Heart left ventricle (tissue), 16 donors: Measurements from ENCODE around the gene TRPT1. TPM values are rescaled to one million over a fixed set of nuclear protein-coding genes. Genes with fewer than 3 reads are reported as not detected.

Experiments
- ATAC-seq, 4 donors: fragments of 200-7000 bp; cut with Tn5 transposase; one replicate each; pipeline ENCODE4 v1.9.1; 2020 to 2022; ENCODE audit warnings: moderate library complexity in 4 of 4, mild to moderate bottlenecking in 3 of 4, moderate number of reproducible peaks in 1 of 4
- DNase-seq, 5 donors: peaks; one replicate each; pipeline ENCODE4 v3.0.0-alpha.2; 2020
- H3K27ac ChIP-seq, 12 donors: fragments of 200-600 bp; sonication (generic) in 4 of 12; one replicate each; pipeline versions ENCODE4 v1.5.0 to v1.8.0; 2016 to 2022; ENCODE audit warnings: mild to moderate bottlenecking in 2 of 12
- H3K27me3 ChIP-seq, 9 donors: fragments of 200-600 bp; sonication (generic) in 2 of 9; one replicate each; pipeline versions ENCODE4 v1.5.1 to v1.8.0; 2016 to 2022; ENCODE audit warnings: mild to moderate bottlenecking in 3 of 9
- H3K36me3 ChIP-seq, 9 donors: fragments of 200-600 bp; sonication (generic) in 2 of 9; one replicate each; pipeline versions ENCODE4 v1.5.0 to v1.8.0; 2018 to 2022; ENCODE audit warnings: mild to moderate bottlenecking in 2 of 9
- H3K4me1 ChIP-seq, 12 donors: fragments of 200-600 bp; sonication (generic) in 4 of 12; one replicate each; pipeline versions ENCODE4 v1.5.0 to v1.8.0; 2016 to 2022; ENCODE audit warnings: mild to moderate bottlenecking in 3 of 12
- H3K4me3 ChIP-seq, 12 donors: fragments of 200-600 bp; sonication (generic) in 4 of 12; one replicate each; pipeline versions ENCODE4 v1.5.0 to v1.8.0; 2017 to 2022; ENCODE audit warnings: mild to moderate bottlenecking in 9 of 12, moderate library complexity in 4 of 12
- H3K9me3 ChIP-seq, 12 donors: fragments of 200-600 bp; sonication (generic) in 4 of 12; one replicate each; pipeline versions ENCODE4 v1.5.0 to v1.8.0; 2016 to 2022; ENCODE audit warnings: mild to moderate bottlenecking in 1 of 12
- CTCF ChIP-seq, 12 donors: fragments of 200-600 bp; sonication (generic) in 4 of 12; IDR thresholded peaks; one replicate each; pipeline versions ENCODE4 v1.5.0 to v1.8.0; 2018 to 2022; ENCODE audit warnings: antibody characterized with exemption in 12 of 12, mild to moderate bottlenecking in 5 of 12
- POLR2A ChIP-seq, 2 donors: fragments of 450-650 bp; IDR thresholded peaks; one replicate each; pipeline ENCODE4 v1.6.1; 2017; ENCODE audit warnings: antibody characterized with exemption in 2 of 2, mild to moderate bottlenecking in 2 of 2, moderate library complexity in 2 of 2
- WGBS, 4 donors: extraction: QIAGEN DNeasy Blood & Tissue Kit in 2 of 4; methylation state at CpG; one replicate each; pipeline versions ENCODE4 v1.1.5 to v1.1.7; 2013 to 2018; 5-methylcytosine and 5-hydroxymethylcytosine counted together
- intact Hi-C, 10 donors: fragments of 100-400 bp; cut with DNase I; formaldehyde crosslinking; loops; one replicate each; pipeline versions ENCODE4 v1.11.1 to v1.14.2; 2022
- polyA plus RNA-seq, 2 donors: library from polyadenylated mRNA; stranded (reverse); fragments of 200-250 nt; gene quantifications; one replicate each; pipeline ENCODE4 v1.2.3, GENCODE V29; 2013
- total RNA-seq, 9 donors: library from RNA; depleted of rRNA in 2 of 9; stranded (reverse); fragments of >200 nt in 2 of 9; fragmentation: NEBNext Ultra II Directional in 3 of 9; extraction: Animal tissue kit (Norgen Biotek cat#: 25700) in 3 of 9; gene quantifications; one replicate each; pipeline versions ENCODE4 v1.1.0 to v1.2.4, GENCODE V29; 2016 to 2023
- donor health status: ischemic (EF 13 %, LVEDD 7.1; RV severe dilation, severe dysfunction).
- donor health status: healthy with polysubstance abuse.
- donor health status: DM: no; HTN: yes; CAD: no.
- donor health status: DM: no; HTN: no; CAD: no.
- donor health status: ischemic (EF 25% LVEDD 6.9; RV normal size, moderate dysfunction).
- donor health status: ischemic (EF 25% LVEDD 5.7; RV mildly dilated, moderate dysfunction).
- donor health status: healthy.
- donor health status: DM: yes; HTN: yes; CAD: no.
- donor health status: ischemic (EF 35%, LVEDD 5.7; RV mildly dilated, moderate dysfunction).
- donor health status: nonischemic (EF 11% LVEDD 7.7; RV severe dilation, severe dysfunction).
- donor health status: DM: yes; HTN: yes; CAD: no.
- donor health status: PGD.
- donor health status: ischemic (EF 29% LVEDD 5.4; RV normal size, mild dysfunction).
- donor health status: nonischemic (EF 23%, LVEDD 6.1; RV moderate dilation, normal function).

The TRPT1 gene
- total and polyA plus RNA-seq, 11 donors: 51.2 to 146 (median 65.3) TPM

GRCh38 chr11:64268893-64269539, 43.0 kb upstream of the TRPT1 start:
- H3K4me3 ChIP-seq: peak overlapping the region; percentile 63 to 95 (median 79)
- H3K27me3 ChIP-seq: no peaks in the 10 kb centered on the region
- WGBS, 4 donors: 0 to 2% (median 1%) methylated on average over 14 to 34 of the region's 34 CpGs
- intact Hi-C loops: loop anchor here in 4 of 10 donors (1.0 to 2.0 kb wide), 3 partner anchors 18 to 22 kb away; partner anchors contain the start of genes PLCB3 (in 3 of the 4) and PPP1R14B (in 1 of the 4)
- H3K36me3 ChIP-seq: peaks cover 0 to 31% (median 20%) of the 10 kb centered on the region in 9 donors
- ATAC-seq: peak in 2 of 4 donors; percentile 7 to 27
- peak; percentile 59 to 84 (median 80) for DNase-seq
- H3K27ac ChIP-seq: peak overlapping the region; percentile 86 to 100 (median 97)
- no peaks in the 10 kb centered on the region for H3K9me3 ChIP-seq
- no peak for TF ChIP-seq POLR2A (IDR thresholded peaks at IDR 0.05)
- peak in 1 of 12 donors; percentile 12 for TF ChIP-seq CTCF (IDR thresholded peaks at IDR 0.05)
- H3K4me1 ChIP-seq: peaks cover 2 to 51% (median 33%) of the 10 kb centered on the region in 12 donors

GRCh38 chr11:64268025-64268892, 42.3 kb upstream of the TRPT1 start:
- Histone ChIP-seq H3K36me3 (peaks cover 0 to 38% (median 28%) of the 10 kb centered on the region in 9 donors), H3K9me3 (no peaks in the 10 kb centered on the region), H3K4me3 (peak overlapping the region; percentile 63 to 95 (median 79)), H3K4me1 (peaks cover 2 to 44% (median 33%) of the 10 kb centered on the region in 12 donors), H3K27me3 (no peaks in the 10 kb centered on the region), H3K27ac (peak overlapping the region; percentile 86 to 100 (median 97))
- 26 to 39% (median 36%) methylated on average over 21 to 23 of the region's 23 CpGs for WGBS, 4 donors
- DNase-seq (peak in 4 of 5 donors; percentile 68 to 76 (median 71)), ATAC-seq (peak in 2 of 4 donors; percentile 0)
- TF ChIP-seq CTCF (IDR thresholded peaks at IDR 0.05): no peak
- no peak for TF ChIP-seq POLR2A (IDR thresholded peaks at IDR 0.05)
- intact Hi-C loops: loop anchor here in 3 of 10 donors (1.0 to 2.0 kb wide), 3 partner anchors 17 to 21 kb away; partner anchors contain the start of genes PLCB3 (in 2 of the 3) and PPP1R14B (in 1 of the 3)

- intact Hi-C loops: no loop called here
- peaks cover 0 to 46% (median 37%) of the 10 kb centered on the region in 9 donors for H3K36me3 ChIP-seq
Observed at GRCh38 chr11:64267207-64267945, 41.4 kb upstream of the TRPT1 start.

More at GRCh38 chr11:64267207-64267945, 41.4 kb upstream of the TRPT1 start:
- ATAC-seq (no peak), DNase-seq (peak in 1 of 5 donors; percentile 54)
- Histone ChIP-seq H3K9me3 (no peaks in the 10 kb centered on the region), H3K27me3 (no peaks in the 10 kb centered on the region), H3K4me1 (peaks cover 2 to 37% (median 31%) of the 10 kb centered on the region in 12 donors), H3K27ac (peak overlapping the region; percentile 86 to 100 (median 97)), H3K4me3 (peak overlapping the region in 4 of 12 donors; percentile 77 to 95 (median 82))
- TF ChIP-seq POLR2A (IDR thresholded peaks at IDR 0.05): no peak
- no peak for TF ChIP-seq CTCF (IDR thresholded peaks at IDR 0.05)
- WGBS, 4 donors: 59 to 83% (median 72%) methylated on average over 24 to 27 of the region's 27 CpGs
